Endometrial microvascular endothelial cells (primary cell): Measurements from ENCODE around the gene EIF2AK3. TPM values are rescaled to one million over a fixed set of nuclear protein-coding genes. Genes with fewer than 3 reads are reported as not detected.

Experiments
- in situ Hi-C: cut with HindIII; loops from 2 replicates; pipeline ENCODE4 v1.10.0; 2017; ENCODE audit warnings: low sequenced_read_pairs, low pct_unique_long_range_greater_than_20kb; ENCODE audit errors: inconsistent ontology term
- total RNA-seq: library from RNA; depleted of rRNA; stranded (reverse); fragments of >200 nt; gene quantifications from one replicate; pipeline ENCODE4 v1.2.3, GENCODE V29; 2015; ENCODE audit errors: inconsistent ontology term

The EIF2AK3 gene
- total RNA-seq, 1 donor from 2014 or later, result 11.1 TPM

DNA sequence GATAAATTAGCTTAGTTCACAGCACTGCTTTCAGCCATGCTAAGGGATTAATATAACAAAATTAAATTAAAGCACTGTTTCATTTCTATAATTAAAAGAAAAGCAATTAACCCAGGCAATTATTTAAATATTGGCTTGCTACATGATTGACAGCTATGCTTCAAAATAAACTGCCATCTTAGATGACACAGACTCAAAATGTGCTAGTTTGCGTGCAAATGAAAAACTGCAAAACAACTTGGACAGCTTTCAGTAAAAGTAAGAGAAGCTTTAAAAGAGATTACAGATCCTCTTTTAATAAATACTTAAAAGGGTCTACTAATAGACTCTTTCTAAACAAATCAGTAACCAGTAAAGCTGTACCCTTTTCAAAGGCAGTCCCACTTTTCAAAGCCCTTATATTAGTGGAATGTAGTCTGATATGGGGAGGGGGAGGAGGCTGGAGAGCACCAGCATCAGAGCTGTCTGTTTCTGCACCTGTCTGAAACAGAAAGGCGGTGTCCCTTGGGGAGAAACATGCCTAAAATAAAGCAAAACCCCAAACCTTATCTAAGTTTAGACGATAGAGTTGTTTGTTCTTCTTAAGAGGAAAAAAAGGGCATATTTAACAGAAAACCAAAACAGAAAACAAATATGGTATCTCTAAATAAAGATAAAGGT, 20.8 kb downstream of the EIF2AK3 start:
- in situ Hi-C loops, result no loop called here

DNA sequence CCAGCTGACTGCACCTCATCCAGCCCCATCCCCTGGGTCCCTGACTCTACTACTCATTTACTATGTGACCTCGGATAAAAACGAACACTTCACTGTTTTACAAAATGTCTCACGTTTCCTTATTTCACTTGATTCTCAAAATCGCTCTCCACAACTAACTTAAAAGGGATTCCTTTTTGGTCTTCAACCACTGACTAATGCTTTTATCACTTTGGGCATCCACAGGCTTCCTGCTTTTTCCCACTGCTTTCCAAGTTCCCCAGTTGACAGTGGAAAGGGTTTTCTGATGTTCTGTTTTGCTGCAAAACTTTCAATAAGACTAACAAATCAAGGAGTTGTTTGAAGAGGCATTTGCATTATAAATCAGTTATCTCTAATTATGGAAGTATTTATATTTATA, 24.1 kb downstream of the EIF2AK3 start:
- in situ Hi-C loops, result no loop called here

DNA sequence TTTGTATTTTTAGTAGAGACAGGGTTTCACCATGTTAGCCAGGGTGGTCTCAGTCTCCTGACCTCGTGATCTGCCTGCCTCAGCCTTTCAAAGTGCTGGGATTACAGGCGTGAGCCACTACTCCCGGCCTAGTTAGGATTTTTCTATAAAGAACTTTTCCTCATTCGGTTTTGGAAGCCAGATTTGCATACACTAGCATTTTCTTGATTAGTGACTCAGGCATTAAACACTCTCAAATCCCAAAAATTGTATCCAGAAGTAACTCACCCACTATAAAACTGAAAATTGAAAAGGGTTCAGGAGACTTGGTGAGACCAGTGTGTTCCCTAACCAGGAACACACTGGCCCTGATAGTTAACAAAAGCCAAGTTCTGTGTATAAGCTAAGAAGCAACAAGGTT, 25.2 kb downstream of the EIF2AK3 start:
- in situ Hi-C loops, result no loop called here

DNA sequence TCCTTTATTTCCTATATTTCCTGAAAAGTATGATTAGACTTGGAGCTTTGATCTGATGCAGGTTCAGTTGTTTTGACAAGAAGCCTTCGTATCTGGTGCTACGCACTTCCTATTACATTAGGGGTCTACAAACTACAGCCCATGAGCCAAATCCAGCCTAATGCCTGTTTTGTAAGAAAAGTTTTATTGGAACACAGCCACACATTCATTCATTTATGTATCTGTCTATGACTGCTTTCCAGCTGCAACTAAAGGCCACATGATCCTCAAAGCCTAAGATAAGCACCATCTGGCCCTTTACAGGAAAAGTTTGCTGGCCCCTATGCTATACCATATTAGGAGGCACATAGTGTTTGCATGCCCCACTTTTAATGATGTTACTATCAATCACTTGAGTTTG, 26.0 kb downstream of the EIF2AK3 start:
- in situ Hi-C loops, result no loop called here

DNA sequence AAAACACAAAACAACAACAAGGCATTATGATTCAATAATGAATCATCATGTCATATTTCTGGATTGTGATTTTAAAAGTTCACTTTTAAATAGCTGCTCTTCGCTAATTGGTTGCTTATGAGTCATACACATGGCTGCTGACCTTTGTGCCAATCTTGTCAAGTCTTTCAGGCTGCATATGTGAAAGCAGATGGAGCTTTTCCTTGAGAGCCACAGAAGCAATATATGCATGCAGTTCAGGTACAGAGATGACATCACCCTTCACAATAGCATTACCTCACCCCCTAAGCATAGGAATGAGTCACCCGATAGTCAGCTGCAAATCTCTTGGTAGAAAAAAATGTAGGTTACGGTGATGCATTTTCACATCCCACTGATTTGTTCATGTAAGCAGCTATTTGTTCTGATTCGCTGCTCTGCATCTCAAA, 27.2 kb downstream of the EIF2AK3 start:
- in situ Hi-C loops, result no loop called here

DNA sequence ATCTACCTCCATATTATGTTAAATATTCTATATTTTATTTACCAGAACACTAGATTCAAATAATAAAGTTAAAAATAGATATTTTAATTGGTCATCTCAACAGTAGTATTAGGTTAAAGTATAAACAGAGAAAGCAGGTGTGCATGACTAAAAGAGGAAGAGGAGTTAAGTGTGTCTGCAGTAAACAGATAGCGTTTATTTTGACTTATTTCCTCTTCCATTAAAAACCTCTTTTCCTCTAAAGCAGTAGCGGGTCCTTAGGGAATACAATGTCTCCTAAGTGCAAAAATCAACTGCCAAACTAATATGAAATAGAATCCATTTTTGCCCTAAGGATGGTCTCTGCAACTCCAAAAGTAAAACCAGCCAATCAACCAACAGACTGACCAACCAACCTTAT, 27.7 kb downstream of the EIF2AK3 start:
- in situ Hi-C loops, result no loop called here

DNA sequence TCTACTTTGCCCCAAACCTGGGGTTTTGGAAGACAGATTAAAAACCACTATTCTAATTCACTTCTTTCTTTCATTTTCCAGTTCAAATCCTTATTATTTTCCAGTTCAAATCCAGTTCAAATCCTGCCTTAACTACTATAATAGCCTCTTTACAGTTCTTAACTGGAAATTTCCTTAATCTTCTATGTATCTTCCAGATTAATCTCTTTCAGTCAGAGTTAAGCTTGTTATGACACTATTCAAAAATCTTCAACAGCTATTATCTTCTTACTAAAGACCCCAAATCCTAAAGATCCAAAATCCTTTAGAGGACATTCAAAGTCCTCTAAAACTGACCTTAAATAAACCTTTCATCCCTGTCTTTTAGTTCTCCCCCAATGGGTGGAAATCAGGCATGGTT, 30.1 kb downstream of the EIF2AK3 start:
- in situ Hi-C loops, result no loop called here

DNA sequence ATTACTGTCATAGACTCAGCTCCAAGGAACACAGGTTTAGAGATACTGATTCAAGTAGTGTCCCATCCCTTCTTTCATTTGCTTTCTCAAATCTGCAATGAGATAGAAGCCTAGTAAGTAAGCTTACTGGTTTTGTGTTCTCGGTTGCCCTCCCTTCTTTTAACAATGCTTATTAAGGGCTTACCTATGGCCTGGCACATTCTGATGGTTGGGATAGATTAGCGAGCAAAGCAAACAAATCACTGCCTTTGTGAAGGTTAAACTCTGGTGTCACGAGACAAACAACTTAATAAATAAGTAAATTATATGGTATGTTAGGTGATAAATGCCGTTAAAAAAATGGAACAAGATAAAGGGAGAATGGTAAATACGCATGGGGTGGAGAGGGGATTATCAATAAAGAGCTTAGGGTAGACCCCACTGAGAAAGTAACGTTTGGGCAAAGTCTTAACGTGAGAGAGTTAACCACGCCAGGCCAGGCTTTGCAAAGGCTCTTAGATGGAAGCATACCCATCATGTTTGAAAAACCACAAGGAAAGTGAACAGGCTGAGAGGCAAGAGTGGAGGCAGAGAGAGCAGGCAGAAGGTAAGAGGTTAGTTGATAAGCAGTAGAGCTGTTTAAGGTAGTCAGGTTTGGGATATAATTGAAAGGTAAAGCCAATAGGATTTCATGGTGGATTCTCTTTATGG, 31.0 kb downstream of the EIF2AK3 start:
- in situ Hi-C loops, result no loop called here

DNA sequence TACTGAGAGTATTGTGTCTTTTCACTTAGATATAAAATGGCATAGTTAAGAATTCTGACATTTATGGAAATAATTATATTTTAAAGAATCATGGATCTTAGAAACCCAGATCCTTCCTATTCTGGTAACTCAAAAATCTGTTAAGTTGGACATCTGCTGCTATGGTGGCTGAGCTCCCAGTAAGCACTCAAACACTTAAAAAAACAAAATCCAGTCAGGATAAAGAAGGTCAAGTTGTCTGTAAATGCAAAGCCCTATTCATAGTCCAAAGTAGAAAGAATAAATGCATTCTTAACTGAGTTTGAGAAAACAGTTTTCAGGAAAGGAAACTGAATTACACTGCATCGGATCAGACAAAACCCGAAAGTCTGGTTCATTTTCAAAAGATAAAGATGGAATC, 35.6 kb downstream of the EIF2AK3 start:
- in situ Hi-C loops, result no loop called here

DNA sequence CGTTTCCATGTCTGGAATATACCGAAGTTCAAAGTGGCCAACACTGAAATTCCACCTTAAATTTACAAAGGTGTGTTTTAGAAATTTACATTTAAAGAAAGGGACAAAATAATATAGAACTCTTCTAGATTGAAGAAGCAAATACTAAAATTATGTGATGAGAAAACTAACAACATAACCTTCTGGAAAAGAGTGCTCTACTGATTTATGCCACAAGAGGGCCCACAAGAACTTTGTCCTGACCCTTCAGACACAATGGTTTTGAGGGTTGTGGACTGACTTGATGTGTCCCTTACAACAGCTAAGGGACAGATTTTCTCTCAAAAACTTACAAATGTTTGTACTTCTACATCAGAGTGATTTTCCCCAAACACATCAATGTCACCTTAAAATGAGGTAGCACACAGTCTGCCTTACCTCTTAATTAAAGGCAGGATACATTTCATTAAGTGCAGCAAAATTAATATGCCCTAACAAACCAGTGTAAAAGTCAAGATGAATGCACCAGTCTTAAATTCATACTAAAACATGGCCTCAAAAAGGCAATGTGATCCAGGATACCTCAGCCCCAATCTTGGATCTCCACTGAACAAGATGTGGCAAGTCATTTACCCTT, 36.2 kb downstream of the EIF2AK3 start:
- in situ Hi-C loops, result no loop called here

DNA sequence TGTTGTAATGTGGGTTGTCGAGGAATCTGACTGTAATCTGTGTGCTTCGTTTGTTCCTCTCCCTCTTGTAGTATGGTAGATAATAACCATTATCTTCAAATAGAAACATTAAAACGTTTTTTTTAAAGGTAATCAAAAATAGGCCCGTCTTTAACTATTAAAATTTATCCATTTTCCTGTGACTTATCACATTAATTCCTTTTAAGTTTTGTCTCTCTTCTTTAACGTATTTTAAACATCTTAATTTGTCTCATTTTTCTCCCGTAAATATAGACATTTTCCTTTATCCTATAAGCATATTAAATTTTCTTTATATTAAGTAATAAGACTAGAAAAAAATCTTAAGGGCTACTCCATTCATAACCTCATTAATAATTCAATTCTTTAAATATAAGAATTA, 41.3 kb downstream of the EIF2AK3 start:
- in situ Hi-C loops, result no loop called here

DNA sequence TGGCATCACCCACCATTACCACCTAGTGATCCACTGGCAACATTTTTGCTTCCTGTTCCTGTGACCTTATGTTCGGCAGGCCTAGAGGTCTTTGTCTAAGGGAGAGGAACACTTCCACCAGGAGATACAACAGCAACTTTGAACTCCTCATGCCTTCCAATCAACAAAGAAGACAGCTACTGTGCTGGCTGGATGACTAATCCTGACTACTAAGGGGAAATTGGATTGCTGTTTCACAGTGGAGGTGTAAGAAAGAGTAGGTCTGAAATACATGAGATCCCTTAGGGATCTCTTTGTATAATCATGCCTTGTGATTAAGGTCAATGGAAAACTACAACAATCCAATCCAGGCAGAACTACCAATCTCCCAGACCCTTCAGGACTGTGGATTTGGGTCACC, 45.2 kb downstream of the EIF2AK3 start:
- in situ Hi-C loops, result no loop called here

DNA sequence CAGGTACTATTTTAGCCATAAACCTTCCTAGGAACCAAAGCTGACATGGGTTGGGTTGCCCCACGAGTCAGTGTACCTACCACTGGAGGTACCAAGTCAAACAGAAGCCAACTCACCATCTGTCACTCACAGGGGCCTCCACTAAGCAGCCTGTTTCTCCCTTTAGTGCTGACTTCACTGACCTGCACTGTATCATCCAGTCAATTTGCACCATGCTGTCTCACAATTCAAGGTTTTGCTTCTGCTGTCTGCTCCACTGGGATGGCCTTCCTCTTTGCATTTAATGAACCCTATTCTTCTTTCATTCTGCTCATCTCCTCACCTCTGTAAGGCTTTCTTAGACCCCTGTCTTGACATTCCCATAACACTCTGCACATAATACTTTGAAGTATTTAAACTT, 47.2 kb downstream of the EIF2AK3 start:
- in situ Hi-C loops, result no loop called here

DNA sequence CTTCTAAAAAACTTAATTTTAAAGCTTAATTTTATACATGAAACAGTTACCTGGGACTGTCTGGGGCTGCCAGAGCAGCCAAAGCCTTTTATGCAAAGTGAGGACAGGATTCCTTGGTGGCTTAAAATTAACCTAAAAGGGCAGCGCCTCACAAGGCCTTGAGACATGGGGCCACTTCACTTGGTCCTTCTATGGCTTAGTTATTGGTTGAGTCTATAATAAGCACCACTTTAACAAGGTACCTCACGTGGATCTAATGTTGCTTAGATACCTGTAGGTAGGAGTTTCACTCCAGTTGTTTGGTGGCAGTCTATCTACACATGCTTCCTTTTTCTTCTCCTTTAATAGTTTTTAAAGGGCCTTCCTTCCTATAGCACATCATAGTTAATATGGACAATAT, 51.6 kb downstream of the EIF2AK3 start:
- in situ Hi-C loops, result loop anchor here (10.0 kb wide), 1 partner anchor 79 kb away; no protein-coding TSS in a partner anchor

DNA sequence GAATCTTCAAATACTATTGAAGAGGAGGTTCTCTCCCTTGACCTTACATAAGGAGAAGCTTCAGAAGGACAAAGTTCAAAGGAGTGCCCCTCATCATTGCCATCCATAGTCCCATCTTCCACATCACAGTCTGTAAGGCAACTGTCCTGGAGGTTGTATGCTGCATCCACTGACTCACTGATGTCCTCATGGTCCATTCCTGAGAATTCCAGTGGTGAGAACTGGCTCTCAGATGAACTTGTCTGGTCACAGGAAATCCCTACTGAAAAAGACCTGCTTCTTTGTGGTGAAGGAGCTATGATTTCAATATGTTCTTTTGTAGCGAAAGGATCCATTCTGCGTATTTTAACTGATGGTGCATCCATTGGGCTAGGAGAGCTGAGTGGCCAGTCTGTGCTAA, 52.2 kb downstream of the EIF2AK3 start:
- in situ Hi-C loops, result loop anchor here (10.0 kb wide), 1 partner anchor 80 kb away; no protein-coding TSS in a partner anchor

DNA sequence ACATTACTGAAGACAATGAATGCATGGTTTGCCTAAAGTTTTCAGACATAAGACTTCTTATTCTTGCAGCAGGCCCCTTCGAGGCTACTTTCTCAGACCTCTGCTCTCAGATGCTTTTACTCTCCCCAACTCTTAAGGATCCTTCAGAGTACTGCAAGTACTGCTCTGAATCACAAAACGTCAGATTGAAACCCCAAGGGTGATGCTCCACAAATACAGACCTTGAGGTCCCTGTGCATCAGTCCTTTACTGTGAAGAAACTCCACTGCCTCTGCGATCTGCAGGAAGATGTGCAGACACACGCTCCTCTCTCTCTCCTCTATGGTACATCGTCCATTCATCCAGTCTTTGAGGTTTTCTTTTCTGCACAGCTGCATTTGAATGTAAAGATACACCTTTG, 52.8 kb downstream of the EIF2AK3 start:
- in situ Hi-C loops, result loop anchor here (10.0 kb wide), 1 partner anchor 80 kb away; no protein-coding TSS in a partner anchor

DNA sequence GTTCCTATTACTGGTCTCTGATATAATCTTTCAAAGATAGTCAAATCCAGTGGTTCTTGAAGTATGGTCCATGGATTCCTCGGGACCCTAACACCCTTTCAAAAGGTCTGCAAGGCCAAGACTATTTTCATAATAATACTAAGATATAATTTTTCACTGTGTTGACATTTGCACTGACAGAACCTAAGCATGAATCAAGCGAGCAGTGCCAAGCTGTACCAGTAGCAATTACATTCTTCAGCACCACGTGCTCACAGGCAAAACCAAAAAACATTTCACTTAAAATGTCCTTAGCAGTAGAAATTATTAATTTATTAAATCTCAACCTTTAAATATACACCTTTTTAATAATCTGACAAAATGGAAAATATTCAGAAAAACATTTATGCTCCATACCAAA, 59.1 kb downstream of the EIF2AK3 start:
- in situ Hi-C loops, result no loop called here

DNA sequence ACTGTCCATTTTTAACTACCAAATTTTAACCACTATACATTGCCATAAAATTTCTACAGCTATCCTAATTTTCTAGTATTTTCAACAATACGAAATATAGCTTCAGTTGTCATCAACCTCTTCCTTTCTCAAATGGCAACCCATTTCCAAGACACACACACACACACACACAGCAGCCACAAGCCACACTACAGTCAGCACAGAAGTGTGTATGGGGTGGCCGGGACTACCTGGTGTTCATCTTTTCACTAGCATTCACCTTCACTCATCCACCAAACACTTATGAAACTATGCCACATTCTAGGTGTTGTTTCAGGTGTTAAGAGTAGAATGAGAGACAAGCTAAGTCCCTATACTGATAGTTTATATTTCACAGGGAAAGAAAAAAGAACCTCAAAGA, 62.9 kb downstream of the EIF2AK3 start:
- in situ Hi-C loops, result no loop called here

DNA sequence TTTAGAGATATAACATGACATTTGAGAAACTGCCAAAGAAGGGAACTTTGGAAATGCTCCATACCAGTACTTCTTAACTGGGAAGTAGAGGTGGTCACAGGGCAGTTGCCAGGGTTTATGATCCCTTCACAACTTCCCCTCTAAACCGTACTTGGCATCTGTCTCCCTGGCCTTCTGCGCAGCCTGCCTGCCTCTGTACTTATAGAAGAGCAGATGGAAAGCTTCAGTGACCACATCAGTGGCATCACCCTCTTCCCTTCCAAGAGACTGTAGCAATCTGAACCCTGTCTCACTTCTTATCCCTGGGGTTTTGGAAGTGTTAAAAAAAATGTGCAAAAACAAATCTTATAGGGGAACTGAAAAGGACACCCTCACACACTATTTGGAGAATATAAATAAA, 64.1 kb downstream of the EIF2AK3 start:
- in situ Hi-C loops, result no loop called here
